ENCODE measurements around the gene LACTBL1. TPM values are rescaled to one million over a fixed set of nuclear protein-coding genes. Genes with fewer than 3 reads are reported as not detected.

LACTBL1 gene
- total and polyA plus RNA-seq, 2 donors (not counting 1 experiment from before 2014, with no cell fraction given): not detected

DNA sequence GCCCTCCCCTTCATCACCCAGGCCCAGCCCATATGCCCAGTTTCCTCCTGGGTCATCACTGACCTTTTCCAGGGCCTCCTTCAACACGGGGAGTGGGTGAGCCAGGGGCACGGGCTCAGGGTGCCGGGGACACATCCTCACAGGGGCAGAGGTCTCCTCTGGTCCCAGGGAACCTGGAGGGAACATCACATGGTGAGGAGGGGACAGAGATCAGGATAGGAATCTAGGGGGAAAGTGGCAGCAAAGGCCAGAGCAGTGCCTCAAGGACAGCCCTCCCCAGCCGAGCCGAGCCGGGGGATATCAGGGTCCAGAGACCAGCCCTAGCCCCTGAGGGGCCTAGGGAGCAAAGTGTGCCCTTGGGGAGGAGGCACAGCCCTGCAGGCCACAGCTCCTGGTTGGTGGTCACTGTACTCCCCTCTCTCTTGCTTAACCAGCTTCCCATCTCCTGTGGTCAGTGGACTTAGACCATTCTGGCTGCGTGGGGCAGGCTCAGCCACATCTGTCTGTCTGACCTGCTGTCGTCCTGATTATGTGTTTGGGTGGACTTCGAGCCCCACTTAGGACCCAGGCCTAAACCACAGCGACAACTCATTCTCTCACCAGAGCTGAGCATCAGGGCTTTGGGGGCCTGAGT is 9.5 kb downstream of the LACTBL1 start:
- H3K27ac ChIP-seq (ENCODE audit: insufficient read depth, low read length): no peak overlapping the region
- no peaks in the 10 kb centered on the region for H3K9me3 ChIP-seq (ENCODE audit: control insufficient read depth, insufficient read depth, low read depth, low read length)
- H2AFZ ChIP-seq (ENCODE audit: low read length): no peak overlapping the region
- no peak for DNase-seq (ENCODE audit: low read depth in 2 of 2)
- H3K27me3 ChIP-seq (ENCODE audit: control insufficient read depth, insufficient read depth, low read length): peaks cover 5% of the 10 kb centered on the region
- no peaks in the 10 kb centered on the region for H4K20me1 ChIP-seq (ENCODE audit: control insufficient read depth, extremely low read depth, insufficient read depth, low read length)
- no peak overlapping the region for H3K4me2 ChIP-seq (ENCODE audit: extremely low read depth, insufficient read depth, low read length)
- no peak overlapping the region for H3K4me3 ChIP-seq (replicated peaks in 1 of 4; ENCODE audit: control extremely low read depth in 1 of 4, insufficient read depth in 1 of 4, low read depth in 3 of 4, low read length in 4 of 4)
- no peaks in the 10 kb centered on the region for H3K4me1 ChIP-seq (ENCODE audit: control insufficient read depth, extremely low read depth, insufficient read depth, low read length)
- no peak overlapping the region for H3K9ac ChIP-seq (ENCODE audit: insufficient read depth, low read length)
- TF ChIP-seq EZH2 (IDR thresholded peaks at IDR 0.05; ENCODE audit: low read length, missing control alignments) (no peak), CTCF (conservative IDR thresholded peaks at IDR 0.05 in 1 of 2, IDR thresholded peaks at IDR 0.05 in 1 of 2; ENCODE audit: low read depth in 1 of 2, low read length in 2 of 2) (no peak)
- no peaks in the 10 kb centered on the region for H3K79me2 ChIP-seq (ENCODE audit: control insufficient read depth, insufficient read depth, low read length)
- no peaks in the 10 kb centered on the region for H3K36me3 ChIP-seq (ENCODE audit: control insufficient read depth, insufficient read depth, low read length)

GRCh38 chr1:22962558-22962957 is 10.1 kb downstream of the LACTBL1 start:
- Histone ChIP-seq H3K4me3 (replicated peaks in 1 of 4; ENCODE audit: control extremely low read depth in 1 of 4, insufficient read depth in 1 of 4, low read depth in 3 of 4, low read length in 4 of 4) (no peak overlapping the region), H3K9me3 (ENCODE audit: control insufficient read depth, insufficient read depth, low read depth, low read length) (no peaks in the 10 kb centered on the region), H3K4me1 (ENCODE audit: control insufficient read depth, extremely low read depth, insufficient read depth, low read length) (no peaks in the 10 kb centered on the region), H4K20me1 (ENCODE audit: control insufficient read depth, extremely low read depth, insufficient read depth, low read length) (no peaks in the 10 kb centered on the region), H3K36me3 (ENCODE audit: control insufficient read depth, insufficient read depth, low read length) (no peaks in the 10 kb centered on the region), H3K4me2 (ENCODE audit: extremely low read depth, insufficient read depth, low read length) (no peak overlapping the region), H2AFZ (ENCODE audit: low read length) (no peak overlapping the region), H3K9ac (ENCODE audit: insufficient read depth, low read length) (no peak overlapping the region), H3K79me2 (ENCODE audit: control insufficient read depth, insufficient read depth, low read length) (no peaks in the 10 kb centered on the region), H3K27ac (ENCODE audit: insufficient read depth, low read length) (no peak overlapping the region), H3K27me3 (ENCODE audit: control insufficient read depth, insufficient read depth, low read length) (peaks cover 5% of the 10 kb centered on the region)
- DNase-seq (ENCODE audit: low read depth in 2 of 2): no peak
- TF ChIP-seq CTCF (conservative IDR thresholded peaks at IDR 0.05 in 1 of 2, IDR thresholded peaks at IDR 0.05 in 1 of 2; ENCODE audit: low read depth in 1 of 2, low read length in 2 of 2) (no peak), EZH2 (IDR thresholded peaks at IDR 0.05; ENCODE audit: low read length, missing control alignments) (no peak)

DNA sequence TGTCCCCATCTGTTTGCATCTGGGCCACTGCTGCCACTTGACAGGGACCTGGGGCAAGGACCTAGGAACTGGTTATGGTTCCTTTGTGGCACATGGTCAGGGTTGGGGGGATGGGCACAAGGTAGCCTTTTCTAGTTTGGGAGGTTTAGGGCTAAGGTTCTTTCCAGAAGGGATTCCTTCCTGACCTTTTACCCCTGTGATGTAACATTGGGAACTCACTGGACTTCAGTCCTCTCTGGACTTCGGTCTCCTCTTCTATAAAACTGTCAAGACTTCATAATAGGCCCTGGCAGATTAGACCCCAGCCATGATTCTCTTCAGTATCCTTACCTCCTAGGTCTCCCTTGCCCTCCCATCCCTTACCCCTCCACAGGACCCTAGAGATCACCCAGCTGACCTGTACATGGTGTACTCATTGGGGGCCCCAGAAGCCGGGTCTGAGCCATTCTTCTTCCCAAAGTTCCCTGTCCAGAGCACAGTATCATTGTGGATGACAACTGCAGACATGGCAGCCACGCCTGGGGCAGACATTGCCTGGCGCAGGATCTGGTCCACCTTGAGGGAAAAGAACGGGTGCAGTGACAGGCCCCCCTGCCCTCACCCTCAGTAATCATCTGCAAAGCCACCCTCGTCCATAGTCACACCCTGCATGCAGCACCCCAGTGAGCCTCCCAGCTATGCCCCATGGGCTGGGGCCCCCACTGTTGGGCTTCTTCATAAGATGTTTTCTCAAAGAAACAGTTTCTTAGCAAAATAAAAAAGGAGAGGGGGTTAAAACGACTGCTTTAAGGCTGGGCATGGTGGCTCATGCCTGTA is 12.9 kb downstream of the LACTBL1 start:
- no peak for DNase-seq (ENCODE audit: low read depth in 2 of 2)
- Histone ChIP-seq H3K4me2 (ENCODE audit: extremely low read depth, insufficient read depth, low read length) (no peak overlapping the region), H2AFZ (ENCODE audit: low read length) (no peak overlapping the region), H3K36me3 (ENCODE audit: control insufficient read depth, insufficient read depth, low read length) (no peaks in the 10 kb centered on the region), H3K27me3 (ENCODE audit: control insufficient read depth, insufficient read depth, low read length) (peaks cover 14% of the 10 kb centered on the region), H4K20me1 (ENCODE audit: control insufficient read depth, extremely low read depth, insufficient read depth, low read length) (no peaks in the 10 kb centered on the region), H3K9ac (ENCODE audit: insufficient read depth, low read length) (no peak overlapping the region), H3K4me3 (replicated peaks in 1 of 4; ENCODE audit: control extremely low read depth in 1 of 4, insufficient read depth in 1 of 4, low read depth in 3 of 4, low read length in 4 of 4) (no peak overlapping the region), H3K9me3 (ENCODE audit: control insufficient read depth, insufficient read depth, low read depth, low read length) (no peaks in the 10 kb centered on the region), H3K4me1 (ENCODE audit: control insufficient read depth, extremely low read depth, insufficient read depth, low read length) (no peaks in the 10 kb centered on the region), H3K27ac (ENCODE audit: insufficient read depth, low read length) (no peak overlapping the region), H3K79me2 (ENCODE audit: control insufficient read depth, insufficient read depth, low read length) (no peaks in the 10 kb centered on the region)
- no peak for TF ChIP-seq EZH2 (IDR thresholded peaks at IDR 0.05; ENCODE audit: low read length, missing control alignments)
